ENCODE measurements around the gene TRIM39.
"Not testable (repeated sequence)": the region's sequence is repeated elsewhere in the genome, so short reads cannot be mapped to it uniquely, and the experiment has no call there.

The TRIM39 gene

DNA sequence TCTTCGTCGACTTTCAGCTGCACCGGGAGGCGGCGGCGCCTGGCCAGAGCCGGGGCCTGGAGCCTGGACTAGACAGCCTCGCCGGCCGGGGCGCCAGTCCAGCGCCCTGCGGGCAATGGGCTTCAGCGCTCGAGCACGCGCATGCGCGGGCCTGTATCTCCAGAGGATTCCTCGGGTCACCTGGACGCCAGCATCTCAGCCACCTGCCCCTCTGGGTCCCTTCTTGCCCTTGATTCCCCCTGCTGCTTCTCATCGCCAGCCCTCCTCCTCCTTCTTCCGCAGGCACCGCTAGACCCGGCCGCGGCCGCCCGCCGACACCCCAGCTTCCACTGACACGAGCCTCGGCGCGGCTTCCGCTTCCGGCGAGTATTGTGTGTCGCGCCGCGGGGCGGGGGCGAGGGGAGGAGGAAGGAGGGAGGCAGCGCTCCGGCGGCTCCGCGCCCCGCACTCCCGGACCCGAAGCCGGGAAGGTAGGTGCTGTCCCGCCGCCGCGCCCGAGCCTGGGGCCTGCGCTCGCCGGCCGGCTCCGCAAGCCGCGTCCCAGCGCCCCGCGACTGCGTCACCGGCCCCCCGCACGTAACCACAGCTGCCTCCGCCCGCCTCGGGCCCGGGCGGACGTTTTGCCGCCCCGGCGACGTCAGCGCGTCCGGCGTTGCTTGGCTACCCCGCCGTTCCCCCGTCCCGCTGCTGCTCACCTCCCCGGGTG lies at the start of gene TRIM39:
Gene TRIM39, plus strand, starts transcription at position 402 of the 706 bp plus-strand sequence. CDS start 2,391 bp downstream, outside the sequence.
- DNase-seq = peak; percentile 15

DNA sequence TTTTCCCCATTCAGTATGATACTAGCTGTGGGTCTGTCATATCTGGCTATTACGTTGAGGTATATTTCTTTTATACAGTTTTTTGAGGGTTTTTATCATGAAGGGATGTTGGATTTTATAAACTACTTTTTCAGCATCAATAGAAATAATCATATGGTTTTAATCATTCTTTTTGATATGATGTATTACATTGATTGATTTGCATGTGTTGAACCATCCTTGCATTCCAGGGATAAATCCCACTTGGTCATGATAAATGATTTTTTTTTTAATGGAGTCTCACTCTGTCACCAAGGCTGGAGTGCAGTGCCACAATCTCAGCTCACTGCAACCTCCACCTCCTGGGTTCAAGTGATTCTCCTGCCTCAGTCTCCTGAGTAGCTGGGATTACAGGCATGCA lies 45.7 kb upstream of the TRIM39 start:
- not testable (repeated sequence) for DNase-seq

DNA sequence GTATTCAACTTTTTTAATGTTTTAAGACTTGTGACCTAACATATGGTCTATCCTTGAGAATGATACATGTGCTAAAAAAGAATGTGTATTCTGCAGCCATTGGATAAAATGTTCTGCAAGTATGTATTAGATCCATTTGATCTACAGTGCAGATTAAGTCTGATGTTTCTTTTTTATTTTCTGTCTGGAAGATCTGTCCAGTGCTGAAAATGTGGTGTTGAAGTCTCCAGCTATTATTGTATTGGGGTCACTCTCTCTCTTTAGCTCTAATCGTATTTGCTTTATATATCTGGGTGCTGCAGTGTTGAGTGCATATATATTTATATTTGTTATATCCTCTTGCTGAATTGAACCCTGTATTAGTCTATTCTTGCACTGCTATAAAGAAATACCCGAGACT lies 44.2 kb upstream of the TRIM39 start:
- no peak for DNase-seq

DNA sequence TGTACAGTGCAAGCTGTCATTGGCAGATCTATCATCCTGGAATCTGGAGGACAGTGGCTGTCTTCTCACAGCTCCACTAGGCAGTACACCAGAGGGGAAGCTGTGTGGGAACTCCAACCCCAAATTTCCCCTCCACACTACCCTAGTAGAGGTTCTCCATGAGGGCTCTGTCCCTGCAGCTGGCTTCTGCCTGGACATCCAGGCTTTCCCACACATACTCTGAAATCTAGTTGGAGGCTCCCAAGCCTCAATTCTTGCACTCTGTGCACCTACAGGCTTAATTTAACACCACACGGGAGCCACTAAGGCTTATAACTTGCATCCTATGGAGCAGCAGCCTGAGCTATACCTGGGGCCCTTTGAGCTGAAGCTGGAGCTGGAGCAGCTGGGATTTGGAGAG lies 43.0 kb upstream of the TRIM39 start:
- no peak for DNase-seq

DNA sequence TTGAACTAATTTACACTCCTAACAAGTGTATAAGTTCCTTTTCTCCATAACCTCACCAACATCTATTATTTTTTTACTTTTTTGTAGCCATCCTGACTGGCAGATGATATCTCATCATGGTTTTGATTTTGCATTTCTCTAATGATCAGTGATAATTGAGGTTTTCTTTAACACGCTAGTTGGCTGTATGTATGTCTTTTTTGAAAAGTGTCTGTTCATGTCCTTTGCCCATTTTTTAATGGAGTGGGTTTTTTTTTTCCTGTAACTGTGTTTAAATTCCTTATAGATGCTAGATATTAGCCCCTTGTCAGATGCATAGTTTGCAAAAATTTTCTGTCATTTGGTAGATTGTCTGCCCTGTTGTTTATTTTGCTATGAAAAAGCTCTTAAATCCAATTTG lies 39.6 kb upstream of the TRIM39 start:
- DNase-seq = no peak

DNA sequence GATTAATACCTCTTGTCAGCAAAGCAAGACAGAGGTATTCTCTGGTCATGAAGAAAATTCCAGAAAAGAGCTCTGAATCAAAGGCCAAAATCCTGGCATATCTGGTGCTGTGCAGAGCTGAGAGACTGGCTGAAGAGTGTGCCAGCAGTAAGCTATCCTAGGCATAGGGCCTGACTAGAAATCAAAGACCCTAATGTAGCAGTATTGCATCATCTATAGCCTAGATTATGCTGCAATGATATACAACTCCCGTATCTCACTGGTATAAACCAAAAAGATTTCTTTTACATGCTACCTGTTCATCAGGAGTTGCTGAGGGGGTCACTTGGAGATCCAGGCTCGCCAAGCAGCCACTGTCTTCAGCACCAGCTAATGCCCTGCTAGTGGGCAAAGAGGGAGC lies 30.9 kb upstream of the TRIM39 start:
- no peak for DNase-seq

DNA sequence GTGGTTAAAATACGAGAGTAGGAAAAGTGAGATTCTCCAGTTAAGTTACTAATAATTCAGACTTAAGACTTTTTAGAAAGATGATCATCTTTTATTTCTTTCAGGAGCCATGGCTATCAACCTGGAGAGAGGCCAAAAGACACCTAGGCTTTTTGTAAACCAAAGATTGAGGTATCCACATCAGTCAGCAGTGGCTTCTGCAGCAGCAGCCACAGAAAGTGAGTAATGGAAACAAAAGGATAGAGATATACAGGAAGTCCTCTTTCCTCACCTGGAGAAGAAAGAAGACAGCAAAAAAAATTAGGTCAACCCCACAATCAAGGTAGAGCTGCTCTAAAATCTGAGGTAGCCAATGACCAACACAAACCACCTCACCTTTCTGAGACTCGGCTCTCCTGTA lies 22.7 kb upstream of the TRIM39 start:
- no peak for DNase-seq

DNA sequence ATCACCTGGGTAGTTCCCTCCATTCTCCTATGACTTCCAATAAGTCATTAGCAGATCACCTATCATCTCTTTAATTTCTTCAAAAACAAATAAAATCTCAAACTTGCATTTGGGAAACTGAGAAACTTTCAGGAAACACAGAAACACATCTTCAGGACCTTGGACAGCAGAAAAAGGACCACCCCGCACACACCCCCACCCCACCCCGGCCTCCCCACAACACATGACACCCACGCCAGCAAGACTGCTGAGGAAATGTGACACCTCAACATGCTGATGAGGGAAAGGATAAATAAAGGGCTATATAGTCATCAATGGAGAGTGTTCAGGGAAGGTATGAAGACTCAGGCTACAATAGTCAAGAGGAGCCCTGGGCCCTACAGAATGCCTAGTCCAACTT lies 15.6 kb upstream of the TRIM39 start:
- no peak for DNase-seq

DNA sequence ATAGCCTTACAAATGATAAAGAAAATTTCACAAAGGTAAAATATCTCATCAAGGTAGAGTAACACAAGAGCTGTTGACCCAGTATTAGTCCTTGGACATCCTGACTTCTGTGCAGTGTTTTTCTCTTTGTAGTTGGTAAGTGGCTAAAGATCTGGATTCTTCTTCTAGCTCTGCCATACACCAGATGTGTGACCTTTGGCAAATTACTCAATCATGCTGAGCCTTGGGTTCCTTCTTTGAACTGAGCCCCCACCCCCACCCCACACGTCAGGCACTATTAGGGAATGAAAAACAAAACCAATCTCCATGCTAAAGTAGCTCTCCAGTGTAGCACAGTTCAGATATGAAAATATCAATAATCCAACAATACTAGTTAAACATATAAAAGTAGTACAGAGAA lies 15.1 kb upstream of the TRIM39 start:
- DNase-seq = no peak

DNA sequence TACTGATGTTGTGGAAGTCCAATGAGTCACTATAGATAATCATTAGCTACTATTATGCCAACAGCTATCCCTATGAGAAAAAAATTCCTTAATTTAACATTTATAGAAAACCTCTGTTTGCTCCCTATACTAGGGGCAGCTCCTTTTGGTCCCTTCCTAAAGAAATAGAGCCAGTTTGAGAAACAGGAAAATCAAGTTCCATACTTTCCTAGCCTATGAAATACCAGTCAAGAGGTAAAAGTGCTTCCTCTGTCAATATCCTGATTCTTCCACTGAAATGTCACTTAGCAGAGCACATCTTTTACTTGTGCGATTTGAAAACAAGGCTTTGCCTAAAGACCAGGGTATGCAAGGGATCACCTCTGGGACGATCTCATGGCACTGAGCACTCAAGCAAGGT lies 14.5 kb upstream of the TRIM39 start:
- DNase-seq = no peak

DNA sequence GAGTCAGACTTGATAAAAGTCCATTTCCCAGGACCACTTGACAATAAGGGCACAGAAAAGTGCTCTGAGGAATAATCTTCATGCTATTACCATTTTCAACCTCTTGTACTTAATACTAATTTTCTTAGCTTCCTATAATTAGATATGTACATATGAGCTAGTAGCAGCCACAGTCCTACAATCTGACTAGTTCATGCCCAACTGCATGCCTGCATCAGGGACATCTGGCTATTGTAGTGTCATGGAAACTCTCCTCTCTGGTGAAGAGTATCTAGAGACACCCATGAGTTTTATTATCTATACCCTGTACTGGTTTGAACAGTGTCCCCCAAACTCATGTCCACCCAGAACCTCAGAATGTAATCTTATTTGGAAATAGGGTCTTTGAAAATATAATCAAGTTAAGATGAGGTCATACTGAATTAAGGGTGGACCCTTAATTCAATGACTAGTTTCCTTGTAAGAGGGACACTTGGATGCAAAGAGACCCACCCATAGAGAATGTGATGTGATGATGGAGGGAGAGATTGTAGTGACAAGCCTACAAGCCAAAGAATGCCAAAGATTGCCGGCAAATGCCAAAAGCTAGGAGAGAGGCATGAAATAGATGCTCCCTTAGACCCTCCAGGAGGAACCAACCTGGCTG lies 13.9 kb upstream of the TRIM39 start:
- DNase-seq = no peak

DNA sequence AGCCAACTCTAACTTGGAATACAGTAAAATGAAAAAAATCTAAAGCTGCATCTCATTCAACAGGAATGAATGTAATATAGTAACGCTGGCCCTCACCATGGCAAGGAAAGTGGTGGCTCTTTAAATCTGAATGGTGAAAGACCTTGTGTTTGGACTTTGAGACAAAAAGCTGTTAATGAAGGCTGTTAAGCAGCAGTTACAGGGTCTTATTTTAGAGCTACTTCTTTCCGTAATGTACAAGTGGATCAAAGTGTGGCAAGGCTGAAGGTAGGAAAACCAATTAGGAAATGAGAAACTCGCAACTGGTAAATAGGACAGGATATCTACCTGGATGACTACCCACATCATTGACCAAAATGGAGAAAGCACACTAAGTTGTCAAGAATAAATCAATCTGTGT lies 11.6 kb upstream of the TRIM39 start:
- no peak for DNase-seq

DNA sequence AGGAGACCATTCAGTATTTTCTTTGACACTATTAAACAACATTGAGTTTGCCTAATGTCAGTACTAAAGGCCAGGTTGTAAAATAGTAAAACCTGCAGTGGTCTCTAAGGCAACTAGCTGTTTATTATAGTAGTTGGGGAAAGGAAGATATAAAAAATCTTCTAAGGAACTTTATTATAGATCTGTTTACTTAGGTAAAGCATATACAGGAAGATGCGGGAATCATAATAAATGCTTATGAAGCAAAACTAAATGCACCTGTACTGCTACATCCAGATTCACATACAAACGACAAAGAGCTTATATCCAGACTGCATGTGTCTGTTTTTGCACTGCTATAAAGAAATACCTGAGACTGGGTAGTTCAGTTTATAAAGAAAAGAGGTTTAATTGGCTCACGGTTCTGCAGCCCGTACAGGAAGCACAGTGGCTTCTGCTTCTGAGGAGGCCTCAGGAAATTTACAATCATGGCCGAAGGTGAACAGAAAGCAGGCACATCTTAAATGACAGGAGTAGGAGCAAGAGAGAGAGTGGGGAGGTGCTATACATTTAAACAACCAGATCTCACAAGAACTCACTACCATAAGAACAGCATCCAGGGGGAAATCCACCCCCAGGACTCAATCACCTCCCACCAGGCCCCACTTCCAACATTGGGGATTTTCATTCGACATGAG lies 8.7 kb upstream of the TRIM39 start:
- DNase-seq = no peak

DNA sequence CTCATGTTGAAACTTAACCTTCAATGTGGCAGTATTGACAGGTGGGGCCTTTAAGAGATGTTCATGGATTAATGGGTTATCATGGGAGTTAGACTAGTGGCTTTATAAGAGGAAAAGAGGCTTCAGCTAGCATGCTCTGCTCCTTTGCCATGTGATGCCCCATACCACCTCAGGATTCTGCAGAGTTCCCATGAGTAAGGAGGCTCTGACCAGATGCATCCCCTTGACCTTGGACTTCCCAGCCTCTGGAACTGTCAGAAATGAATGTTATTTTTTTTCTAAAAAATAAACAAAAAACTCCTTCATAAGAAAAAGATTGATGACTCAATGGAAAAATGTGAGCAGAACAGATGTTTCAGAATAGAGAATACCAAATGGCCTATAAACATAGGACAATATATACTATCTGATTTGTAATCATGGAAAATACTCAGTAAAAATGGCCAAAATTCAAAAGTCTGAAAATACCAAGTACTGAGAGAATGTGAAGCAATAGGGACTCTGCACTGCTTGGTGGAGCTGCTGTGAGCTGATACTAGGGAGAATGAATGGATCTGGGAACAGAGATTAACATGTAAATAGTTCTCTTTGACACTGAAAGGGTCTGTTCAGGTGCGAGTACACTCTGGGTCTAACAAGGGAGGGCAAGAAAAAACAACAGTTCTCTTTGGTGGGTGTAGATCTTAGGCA lies 7.4 kb upstream of the TRIM39 start:
- DNase-seq = no peak

DNA sequence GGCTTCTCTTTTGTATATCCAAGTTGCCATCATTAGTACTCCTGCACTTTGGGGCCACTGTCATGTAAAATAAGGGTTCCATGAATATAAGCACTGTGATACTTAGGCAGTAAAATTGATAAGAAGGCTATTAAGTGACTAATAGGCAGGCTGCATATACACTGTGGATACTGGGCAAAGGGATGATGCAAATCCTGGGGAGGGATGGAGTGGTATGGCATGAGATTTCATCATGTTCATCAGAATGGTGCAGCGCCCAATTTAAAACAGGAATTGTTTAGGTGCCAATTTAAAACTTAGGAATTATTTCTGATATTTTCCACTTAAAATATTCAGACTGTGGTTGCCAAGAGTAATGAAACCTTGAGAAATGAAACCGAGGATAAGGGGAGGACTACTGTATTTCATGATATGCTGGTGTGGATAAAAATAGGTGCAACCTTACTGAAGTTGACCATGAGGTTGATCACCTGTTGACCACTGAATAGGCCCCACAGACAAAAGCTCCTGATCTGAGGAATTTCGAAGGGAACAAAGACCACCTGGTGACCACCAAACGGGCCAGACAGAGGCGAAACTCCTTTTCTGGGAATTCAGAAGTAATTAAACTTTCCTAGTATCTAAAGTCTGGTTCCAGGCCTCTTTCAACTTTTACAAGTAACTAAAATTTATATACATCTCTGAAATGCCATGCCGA lies 4.9 kb upstream of the TRIM39 start:
- no peak for DNase-seq

DNA sequence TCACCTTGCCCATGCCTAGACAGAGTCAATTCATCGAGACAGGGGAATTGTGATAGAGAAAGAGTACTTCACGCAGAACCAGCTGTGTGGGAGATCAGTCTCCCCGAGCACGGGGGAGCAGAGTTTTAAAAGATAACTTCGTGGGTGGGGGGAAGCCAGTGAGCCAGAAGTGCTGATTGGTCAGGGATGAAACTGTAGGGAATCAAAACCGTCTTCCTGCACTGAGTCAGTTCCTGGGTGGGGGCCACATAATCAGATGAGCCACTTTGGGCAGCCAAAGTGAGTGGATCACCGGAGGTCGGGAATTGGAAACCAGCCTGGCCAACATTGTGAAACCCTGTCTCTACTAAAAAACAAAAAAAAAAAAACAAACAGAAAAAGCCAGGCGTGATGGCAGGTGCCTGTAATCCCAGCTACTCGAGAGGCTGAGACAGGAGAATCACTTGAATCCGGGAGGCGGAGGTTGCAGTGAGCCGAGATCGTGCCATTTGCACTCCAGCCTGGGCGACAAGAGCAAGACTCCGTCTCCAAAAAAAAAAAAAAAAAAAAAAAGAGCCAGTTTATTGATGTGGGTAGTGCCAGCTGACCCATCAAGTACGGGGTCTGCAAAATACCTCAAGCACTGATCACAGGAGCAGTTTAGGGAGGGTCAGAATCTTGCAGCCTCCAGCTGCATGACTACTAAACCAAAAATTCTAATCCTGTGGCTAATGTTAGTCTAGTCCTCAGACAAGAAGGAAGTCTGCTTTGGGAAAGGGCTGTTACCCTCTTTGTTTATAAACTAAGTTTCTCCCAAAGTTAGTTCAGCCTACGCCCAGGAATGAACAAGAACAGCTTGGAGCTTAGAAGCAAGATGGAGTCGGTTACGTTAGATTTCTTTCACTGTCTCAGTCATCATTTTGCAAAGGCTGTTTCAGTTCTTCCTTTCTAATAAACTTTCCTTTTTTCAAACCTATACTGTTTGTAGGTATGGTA lies 3.9 kb upstream of the TRIM39 start:
- no peak for DNase-seq

DNA sequence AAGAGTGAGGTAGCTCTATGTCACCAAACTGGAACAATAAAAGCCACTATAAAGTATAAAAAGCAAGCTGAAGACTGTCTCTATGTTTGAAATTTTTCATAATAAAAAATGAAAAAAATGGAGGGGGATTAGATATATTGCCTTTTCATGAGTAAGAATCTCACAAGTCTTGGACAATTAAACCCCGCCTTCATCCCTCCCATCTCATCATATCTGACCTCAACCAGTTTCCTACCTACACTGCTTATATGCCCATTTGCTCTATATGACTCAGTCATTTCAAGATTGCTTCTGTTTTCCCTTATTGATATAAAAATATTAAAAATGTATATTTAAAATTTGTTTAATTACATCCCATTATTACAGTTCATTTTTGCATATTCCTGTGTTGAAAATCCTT lies 2.9 kb upstream of the TRIM39 start:
- DNase-seq = no peak

DNA sequence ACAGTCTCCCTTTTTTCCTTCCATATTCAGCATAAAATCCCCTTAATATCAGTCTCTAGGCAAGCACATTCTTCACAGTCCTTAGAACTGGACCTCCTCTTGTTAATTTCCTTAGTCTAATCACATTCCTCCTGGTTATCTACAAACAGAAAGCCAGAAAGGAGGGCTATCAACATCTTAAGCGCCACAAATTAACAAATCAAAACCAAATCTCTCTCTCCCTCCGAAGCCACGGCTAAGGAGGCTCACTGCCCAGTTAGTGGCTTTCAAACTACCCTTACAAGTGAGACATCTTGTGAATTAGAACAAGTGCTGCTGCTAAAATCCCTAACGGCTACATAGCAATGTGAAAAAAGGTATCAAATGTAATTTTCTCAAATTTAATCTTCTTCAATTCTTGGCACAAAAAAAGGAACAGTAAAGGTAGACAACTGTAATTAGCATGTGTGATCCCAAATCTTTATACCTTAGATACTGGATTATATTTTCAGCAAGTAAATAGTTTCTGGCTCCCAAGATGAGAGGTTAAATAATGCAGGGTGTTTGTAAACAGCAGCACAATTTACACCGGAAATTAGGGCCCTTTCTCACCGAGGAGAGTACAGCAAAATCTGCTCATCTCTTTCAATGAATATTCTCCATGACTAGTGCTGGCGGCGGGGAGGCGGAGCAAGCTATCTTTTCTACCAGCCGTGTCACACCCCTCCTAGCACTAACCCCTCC lies 1.4 kb upstream of the TRIM39 start:
- DNase-seq = no peak

DNA sequence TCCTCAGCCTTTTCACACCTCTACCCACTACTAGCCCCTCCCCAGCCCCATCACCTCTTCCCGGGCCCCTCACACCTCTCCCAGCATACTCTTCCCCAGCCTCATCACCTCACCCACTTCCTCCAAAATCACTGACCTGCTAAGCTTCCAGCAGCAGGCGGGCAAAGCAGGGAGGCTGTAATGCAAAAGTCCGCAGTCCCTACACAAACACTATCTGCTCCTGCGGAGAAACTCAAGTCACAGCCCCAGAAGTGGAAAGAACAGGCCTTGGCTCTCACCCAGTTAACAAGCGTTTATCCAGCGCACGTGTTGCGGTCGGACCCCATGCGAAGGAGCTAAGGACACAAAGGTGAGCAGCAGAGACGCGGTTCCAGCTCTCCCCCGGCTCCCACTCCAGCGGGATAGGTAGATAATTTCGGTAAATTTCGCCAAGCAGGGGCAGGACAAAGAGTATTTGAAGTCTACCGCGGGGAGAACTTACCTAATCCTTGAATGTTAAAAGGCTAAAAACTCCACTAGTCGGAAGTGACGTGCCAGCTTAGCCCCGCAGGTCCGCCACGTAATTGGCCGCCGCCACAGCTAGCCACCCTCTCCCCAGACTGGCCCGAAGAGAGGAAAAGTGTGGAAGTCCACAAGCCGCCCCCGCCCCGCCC lies 728 bp upstream of the TRIM39 start:
- DNase-seq = peak; percentile 17

DNA sequence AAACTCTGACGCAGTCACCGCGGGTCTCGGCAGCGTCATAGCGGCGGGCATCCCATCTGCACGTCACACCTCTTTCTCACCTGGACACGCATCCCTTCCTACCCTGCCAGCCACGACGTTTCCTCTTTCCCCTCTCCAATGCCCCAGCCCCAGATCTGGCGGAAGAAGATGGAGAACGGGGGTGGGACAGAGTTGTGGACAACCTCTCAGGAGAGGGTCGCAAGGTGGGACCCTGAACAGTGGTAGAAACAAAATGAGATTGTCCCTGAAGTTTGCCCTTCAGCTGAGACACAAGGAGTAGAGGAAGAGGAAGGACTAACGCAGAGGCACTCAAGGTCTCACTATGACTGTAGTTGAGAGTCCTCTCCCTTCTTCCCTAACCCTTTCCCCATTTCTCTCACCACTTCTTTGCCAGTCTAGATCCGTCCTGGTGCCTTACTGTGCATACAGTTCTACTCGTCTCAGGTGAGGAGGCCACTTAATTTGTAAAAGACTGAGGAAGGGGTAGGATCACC lies 562 bp downstream of the TRIM39 start:
- no peak for DNase-seq
